HG03280 (cell line): ENCODE results near the gene GCM1.
"Not testable (repeated sequence)": the region's sequence is repeated elsewhere in the genome, so short reads cannot be mapped to it uniquely, and the experiment has no call there.

Experiments
- ATAC-seq: cut with Tn5 transposase; IDR thresholded peaks from one replicate; pipeline ENCODE4 v1.9.1; 2021; ENCODE audit warnings: mild to moderate bottlenecking, moderate library complexity; ENCODE audit not compliant: unreplicated experiment

The GCM1 gene, protein sequence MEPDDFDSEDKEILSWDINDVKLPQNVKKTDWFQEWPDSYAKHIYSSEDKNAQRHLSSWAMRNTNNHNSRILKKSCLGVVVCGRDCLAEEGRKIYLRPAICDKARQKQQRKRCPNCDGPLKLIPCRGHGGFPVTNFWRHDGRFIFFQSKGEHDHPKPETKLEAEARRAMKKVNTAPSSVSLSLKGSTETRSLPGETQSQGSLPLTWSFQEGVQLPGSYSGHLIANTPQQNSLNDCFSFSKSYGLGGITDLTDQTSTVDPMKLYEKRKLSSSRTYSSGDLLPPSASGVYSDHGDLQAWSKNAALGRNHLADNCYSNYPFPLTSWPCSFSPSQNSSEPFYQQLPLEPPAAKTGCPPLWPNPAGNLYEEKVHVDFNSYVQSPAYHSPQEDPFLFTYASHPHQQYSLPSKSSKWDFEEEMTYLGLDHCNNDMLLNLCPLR

GRCh38 chr6:53148684-53149083 lies at the start of gene GCM1:
TSS of gene GCM1 (minus strand) at chr6:53148841. CDS start at chr6:53145632, 3,209 bp downstream.
- no peak for ATAC-seq

- ATAC-seq = no peak
Measured at GRCh38 chr6:53197553-53197952, 48.9 kb upstream of the GCM1 start.

DNA sequence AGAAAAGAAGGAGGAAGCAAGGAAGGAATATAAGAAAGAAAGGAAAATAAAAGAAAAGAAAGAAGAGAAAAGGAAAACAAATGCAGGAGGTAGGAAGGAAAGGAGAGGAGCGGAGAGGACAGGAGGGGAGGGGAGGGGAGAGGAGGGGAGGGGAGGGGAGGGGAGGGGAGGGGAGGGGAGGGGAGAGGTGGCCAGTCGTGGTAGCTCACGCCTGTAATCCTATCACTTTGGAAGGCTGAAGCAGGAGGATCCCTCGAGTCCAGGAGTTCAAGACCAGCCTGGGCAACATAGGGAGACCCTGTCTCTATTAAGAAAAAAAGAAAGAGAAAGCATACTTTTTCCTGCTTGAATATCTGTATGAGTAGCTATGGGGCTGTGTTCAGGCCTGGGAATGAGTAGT lies 46.4 kb upstream of the GCM1 start:
- no peak for ATAC-seq

DNA sequence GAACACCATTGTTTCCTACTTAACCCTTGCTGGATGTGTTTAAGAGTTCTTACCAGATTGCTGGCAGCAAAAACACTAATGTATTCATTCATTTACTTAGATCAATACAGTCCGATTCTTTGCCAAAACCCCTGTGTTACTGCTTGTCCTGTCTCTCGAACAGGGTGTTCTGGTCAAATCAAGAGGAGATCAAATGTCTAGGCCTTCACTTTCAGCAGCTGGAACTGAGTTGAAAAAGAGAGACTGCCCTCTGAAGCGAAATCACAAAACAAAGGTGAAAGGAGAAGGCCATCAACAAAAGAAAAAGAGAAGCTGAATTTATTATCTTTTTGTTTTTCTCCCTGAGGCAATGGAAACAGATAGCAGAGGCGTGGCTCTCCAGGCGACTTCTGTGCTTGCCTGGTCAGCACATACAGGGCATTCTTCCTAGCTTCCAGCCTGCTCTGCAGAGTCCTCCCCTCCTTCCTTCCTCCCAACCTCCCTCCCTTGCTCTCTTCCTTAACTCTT lies 44.1 kb upstream of the GCM1 start:
- ATAC-seq = no peak

GRCh38 chr6:53189554-53189953 lies 40.9 kb upstream of the GCM1 start:
- no peak for ATAC-seq

- no peak for ATAC-seq
Measured at GRCh38 chr6:53188833-53189232, 40.2 kb upstream of the GCM1 start.

DNA sequence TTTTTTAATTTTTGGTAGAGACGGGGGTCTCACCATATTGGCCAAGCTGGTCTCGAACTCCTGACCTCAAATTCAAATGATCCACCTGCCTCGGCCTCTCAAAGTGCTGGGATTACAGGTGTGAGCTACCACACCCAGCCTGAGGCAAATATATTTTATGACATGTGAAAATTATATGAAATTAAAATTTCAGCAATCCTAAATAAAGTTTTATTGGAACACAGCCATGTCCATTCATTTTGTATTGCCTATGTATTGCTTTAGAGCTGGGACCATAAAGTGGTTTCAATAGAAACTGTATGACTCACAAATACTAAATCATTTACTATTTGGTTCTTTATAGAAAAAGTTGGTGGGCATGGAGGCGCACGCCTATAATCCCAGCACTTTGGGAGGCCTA lies 32.0 kb upstream of the GCM1 start:
- no peak for ATAC-seq

DNA sequence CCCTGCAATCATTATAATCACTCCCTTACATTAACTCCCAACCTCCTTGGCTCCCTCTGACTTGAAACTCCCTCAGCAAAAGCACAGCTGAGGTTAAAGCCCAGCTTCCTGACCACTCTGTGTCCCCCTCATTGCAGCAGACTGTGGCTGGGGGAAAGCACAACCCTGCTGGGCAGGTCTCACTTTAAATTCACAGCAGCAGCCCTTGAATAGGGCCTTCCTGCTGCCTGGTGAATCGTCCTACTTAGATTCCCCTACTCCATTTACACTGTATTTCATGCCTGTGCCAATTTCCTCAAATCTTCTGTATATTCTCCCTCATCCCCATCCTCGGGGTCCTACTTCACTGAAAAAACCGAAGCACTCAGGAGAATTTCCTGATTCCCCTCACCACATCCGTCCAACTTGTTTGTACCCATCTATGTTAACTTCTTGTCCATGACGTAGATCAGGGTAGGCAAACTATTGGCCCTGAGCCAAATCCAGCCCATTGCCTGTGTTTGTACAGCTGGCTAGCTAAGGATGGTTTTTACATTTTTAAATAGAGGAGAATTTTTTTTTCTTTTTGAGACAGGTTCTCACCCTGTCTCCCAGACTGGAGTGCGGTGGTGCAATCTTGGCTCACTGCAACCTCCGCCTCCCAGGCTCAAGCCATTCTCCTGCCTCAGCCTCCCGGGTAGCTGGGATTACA lies 31.5 kb upstream of the GCM1 start:
- no peak for ATAC-seq

- ATAC-seq = no peak
Measured at GRCh38 chr6:53178837-53179432, 30.3 kb upstream of the GCM1 start.

- ATAC-seq = no peak
Measured at GRCh38 chr6:53175027-53175426, 26.4 kb upstream of the GCM1 start.

- no peak for ATAC-seq
Measured at GRCh38 chr6:53172468-53172803, 23.8 kb upstream of the GCM1 start.

DNA sequence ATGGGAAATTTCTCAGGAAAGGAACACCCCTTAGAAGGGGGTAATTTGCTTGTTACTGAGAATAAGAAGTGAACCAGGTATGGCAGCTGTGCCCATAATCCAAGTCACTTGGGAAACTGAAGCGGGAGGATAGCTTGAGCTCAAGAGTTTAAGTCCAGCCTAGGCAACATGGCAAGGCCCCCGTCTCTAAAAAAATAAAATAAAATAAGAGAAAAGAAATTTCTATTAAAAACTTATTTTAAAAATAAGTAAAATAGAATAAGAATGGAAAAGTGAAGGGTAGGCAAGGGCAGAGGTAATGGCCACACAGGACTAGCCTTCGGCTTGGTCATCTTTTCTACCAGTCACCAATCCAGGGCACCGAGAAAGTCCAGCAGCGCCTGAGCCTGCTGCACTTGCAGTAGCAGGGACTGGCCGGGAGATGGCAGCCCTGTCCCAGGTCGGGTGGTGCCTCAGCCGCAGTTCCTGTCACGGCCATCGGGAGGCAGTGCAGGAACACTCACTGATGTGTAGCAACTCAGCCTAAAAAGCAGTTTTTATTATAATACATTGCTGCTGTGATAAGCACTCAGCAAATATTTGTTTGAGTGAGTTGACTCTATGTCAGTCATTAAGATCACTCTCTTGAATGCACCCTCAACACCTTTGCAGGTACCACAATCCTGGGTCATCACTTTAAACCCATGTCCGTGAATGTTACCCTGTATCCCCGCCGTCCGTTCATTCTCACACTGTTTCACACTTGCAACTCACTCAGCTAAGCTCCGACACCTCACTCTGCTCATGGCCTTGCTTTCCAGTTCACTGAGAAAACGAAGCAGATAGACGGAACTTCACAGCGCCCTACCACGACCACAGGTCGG lies 23.2 kb upstream of the GCM1 start:
- peak; percentile 97 for ATAC-seq

- no peak for ATAC-seq
Measured at GRCh38 chr6:53168516-53169267, 20.1 kb upstream of the GCM1 start.

DNA sequence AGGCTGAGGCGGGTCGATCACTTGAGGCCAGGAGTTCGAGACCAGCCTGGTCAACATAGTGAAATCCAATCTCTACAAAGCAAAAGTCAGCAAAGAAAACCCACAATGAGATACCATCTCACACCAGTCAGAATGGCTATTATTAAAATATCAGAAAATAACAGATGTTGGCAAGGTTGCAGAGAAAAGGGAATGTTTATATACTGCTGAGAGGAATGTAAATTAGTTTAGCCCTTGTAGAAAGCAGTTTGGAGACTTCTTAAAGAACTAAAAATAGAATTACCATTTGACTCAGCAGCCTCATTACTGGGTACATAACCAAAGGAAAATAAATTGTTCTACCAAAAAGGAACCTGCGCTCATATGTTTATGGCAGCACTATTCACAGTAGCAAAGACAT lies 16.7 kb upstream of the GCM1 start:
- ATAC-seq = no peak

DNA sequence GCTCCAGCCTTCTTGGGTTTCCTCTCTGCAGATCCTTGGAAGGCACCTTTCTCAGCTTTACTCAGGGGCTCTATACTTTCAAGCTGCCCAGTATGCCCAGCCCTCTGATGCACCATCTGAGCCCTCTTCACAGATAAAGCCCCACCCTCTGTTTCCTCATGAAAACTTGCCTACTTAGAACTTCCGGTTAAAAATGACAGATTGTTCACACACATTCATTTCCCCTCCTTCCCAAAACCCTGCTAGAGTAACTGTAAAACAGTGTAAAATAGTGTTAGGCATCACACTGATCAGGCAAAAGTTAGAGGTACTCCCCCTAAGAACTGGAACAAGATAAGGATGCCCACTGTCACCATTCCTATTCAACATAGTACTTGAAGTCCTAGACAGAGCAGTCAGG lies 14.0 kb upstream of the GCM1 start:
- no peak for ATAC-seq

DNA sequence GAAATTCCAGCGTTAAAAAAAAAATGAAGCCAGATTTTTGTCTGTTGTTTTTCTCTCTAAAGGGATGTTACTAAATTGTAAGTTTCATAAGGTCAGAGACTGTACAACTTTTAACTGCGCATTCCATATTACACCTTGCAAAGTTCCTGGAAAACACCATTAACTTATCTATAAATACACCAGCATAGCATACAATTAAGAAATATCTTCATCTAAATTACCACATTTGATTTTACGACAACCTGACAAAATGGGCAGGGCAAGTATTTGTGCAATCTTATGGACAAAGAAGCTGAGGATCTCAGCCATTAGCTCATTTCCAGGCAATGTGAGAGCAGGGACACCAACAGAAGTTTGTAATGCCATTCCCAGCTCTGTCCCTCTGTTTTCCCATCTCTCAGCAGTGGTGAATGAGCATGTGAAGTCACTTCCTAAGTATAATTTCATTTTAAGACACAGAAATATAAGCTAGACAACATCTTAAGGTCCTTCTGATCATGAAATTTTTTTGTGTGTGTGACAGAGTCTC lies 12.9 kb upstream of the GCM1 start:
- ATAC-seq = no peak

- no peak for ATAC-seq
Measured at GRCh38 chr6:53159558-53159957, 10.9 kb upstream of the GCM1 start.

DNA sequence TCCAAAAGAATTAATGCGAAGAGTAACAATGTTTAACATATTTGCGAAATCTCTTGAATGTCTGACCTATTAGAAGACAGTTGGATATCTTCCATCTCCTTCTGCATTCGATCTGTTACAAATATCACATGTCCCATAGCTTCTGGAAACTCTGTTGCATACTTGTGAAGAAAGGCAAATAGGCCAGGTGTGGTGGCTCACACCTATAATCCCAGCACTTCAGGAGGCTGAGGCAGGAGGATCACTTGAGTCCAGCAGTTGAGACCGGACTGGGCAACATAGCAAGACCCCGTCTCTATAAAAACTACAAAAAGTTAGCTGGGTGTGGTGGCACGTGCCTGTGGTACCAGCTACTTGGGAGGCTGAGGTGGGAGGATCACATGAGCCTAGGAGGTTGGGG lies 9.4 kb upstream of the GCM1 start:
- ATAC-seq = not testable (repeated sequence)

DNA sequence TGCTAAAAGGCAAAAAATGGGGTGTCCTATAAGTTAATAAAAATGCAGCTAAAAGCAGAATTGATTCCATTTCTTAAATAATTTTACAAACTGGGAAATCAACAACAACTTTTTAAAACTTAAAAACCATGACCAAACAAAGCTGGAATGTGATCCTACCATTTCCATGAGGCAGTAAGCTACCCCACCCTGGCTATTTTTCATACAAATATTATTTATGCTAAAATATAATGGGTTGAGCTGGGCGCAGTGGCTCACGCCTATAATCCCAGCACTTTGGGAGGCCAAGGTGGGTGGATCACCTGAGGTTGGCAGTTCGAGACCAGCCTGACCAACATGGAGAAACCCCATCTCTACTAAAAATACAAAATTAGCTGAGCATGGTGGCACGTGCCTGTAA lies 6.6 kb upstream of the GCM1 start:
- ATAC-seq = not testable (repeated sequence)

- ATAC-seq = no peak
Measured at GRCh38 chr6:53154794-53155193, 6.2 kb upstream of the GCM1 start.
